Measurements from ENCODE around the gene MUC20.

DNA sequence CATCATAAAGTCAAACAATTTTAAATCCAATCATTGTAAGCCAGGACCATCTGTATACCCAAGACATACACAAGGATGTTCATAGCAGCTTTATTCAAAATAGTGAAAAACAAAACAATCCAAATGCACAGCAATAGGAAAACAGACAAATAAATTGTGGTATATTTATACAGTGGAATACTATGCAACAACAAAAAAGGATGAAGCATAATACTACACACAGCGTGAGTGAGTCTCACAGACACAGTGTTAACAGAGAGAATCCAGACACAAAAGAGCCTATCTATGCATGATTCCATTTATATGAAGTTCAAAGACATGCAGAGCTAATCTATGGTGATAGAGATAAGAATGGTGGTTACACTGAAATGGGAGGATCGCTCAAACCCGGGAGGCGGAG is 5.6 kb upstream of the MUC20 start:
- TF ChIP-seq CTCF (conservative IDR thresholded peaks at IDR 0.05): no peak
- no peak for TF ChIP-seq EZH2 (IDR thresholded peaks at IDR 0.05; ENCODE audit: low read depth)
